Measurements from ENCODE around the gene DEXI. TPM values are rescaled to one million over a fixed set of nuclear protein-coding genes. Genes with fewer than 3 reads are reported as not detected.

The DEXI gene
- total and polyA plus RNA-seq, 9 of the 15 experiments (the other 6 are each of a cell fraction or from before 2014, with no cell fraction given) = 2.9 to 40.1 (median 22.0) TPM

DNA sequence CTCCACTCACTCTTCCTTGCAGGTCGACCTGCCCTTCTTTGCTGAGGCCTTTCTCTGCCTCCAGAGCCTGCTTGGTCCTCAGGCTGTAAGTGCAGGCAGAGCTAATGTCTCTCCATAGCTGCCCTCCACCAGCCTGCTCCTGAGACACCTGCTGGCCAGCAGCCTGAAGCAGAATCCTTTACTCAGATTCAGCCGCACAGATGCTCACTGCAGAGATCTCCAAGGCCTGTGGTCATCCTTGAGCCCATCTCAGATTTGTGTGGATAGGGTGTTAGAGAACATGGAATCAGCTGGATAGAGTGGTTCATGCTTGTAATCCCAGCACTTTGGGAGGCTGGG lies 11.5 kb downstream of the DEXI start:
- BruUV-seq (replicated peaks) = no TSS peak

More for the DNA sequence above, 11.5 kb downstream of the DEXI start:
- intact Hi-C loops (cut with micrococcal nuclease) (no loop called here), in situ Hi-C loops (cut with MboI) (loop anchor here (10.0 kb wide), 1 partner anchor 676 kb away; no protein-coding TSS in a partner anchor)
- CTCF ChIA-PET (ENCODE audit: low intra/inter-chr PET ratio) = no interaction called here
- Histone ChIP-seq H3K79me2 (ENCODE audit: control insufficient read depth, insufficient read depth, low read length) (peaks cover 11% of the 10 kb centered on the region; the same call in 1 of the 3 replicates), H3K4me3 (no peak overlapping the region), H3K9me3 (replicated peaks; ENCODE audit: control insufficient read depth, insufficient read depth, low read depth, low read length) (no peaks in the 10 kb centered on the region), H3K27ac (ENCODE audit: extremely low read depth, low read depth, low read length) (no peak overlapping the region), H3K27me3 (ENCODE audit: control insufficient read depth in 2 of 2, insufficient read depth in 2 of 2, low read length in 2 of 2) (no peaks in the 10 kb centered on the region), H3K36me3 (ENCODE audit: control insufficient read depth, insufficient read depth, low read length) (peaks cover 47% of the 10 kb centered on the region), H3K9me1 (ENCODE audit: control insufficient read depth, insufficient read depth, low read length) (no peaks in the 10 kb centered on the region), H2AFZ (ENCODE audit: low read depth, low read length) (no peak overlapping the region), H3K4me1 (replicated peaks in 1 of 2; ENCODE audit: control insufficient read depth in 2 of 2, insufficient read depth in 2 of 2, low read length in 2 of 2) (peaks cover 0 to 3% of the 10 kb centered on the region in 2 experiments; a peak in 2 of 5 replicates), H4K20me1 (replicated peaks; ENCODE audit: control insufficient read depth, insufficient read depth, low read length) (peaks cover 24% of the 10 kb centered on the region), H3K4me2 (ENCODE audit: insufficient read depth, low read length) (no peak overlapping the region), H3K9ac (ENCODE audit: insufficient read depth in 1 of 2, low read depth in 2 of 2, low read length in 2 of 2) (no peak overlapping the region)
- peak; percentile 40; the same call in 2 of the 3 replicates for ATAC-seq
- no peak for DNase-seq (ENCODE audit: extremely low read depth in 1 of 4, low spot score in 3 of 4)
- FAIRE-seq = no peak
- TF ChIP-seq RFX5 (IDR thresholded peaks at IDR 0.05; ENCODE audit: low read depth, low read length) (no peak), ZFP30 (CRISPR knock-in tag; IDR thresholded peaks at IDR 0.05; ENCODE audit: borderline replicate concordance) (no peak), ZNF134 (CRISPR knock-in tag; conservative IDR thresholded peaks at IDR 0.05) (no peak), THRAP3 (IDR thresholded peaks at IDR 0.05; ENCODE audit: borderline replicate concordance) (no peak), ZC3H4 (CRISPR knock-in tag; IDR thresholded peaks at IDR 0.05; ENCODE audit: borderline replicate concordance) (no peak), STAG1 (CRISPR knock-in tag; IDR thresholded peaks at IDR 0.05; ENCODE audit: borderline replicate concordance) (no peak), KLF10 (CRISPR knock-in tag; IDR thresholded peaks at IDR 0.05) (no peak), ZNF217 (CRISPR knock-in tag; IDR thresholded peaks at IDR 0.05) (no peak)
- TF ChIP-seq, protein P1, sequence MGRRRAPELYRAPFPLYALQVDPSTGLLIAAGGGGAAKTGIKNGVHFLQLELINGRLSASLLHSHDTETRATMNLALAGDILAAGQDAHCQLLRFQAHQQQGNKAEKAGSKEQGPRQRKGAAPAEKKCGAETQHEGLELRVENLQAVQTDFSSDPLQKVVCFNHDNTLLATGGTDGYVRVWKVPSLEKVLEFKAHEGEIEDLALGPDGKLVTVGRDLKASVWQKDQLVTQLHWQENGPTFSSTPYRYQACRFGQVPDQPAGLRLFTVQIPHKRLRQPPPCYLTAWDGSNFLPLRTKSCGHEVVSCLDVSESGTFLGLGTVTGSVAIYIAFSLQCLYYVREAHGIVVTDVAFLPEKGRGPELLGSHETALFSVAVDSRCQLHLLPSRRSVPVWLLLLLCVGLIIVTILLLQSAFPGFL (CRISPR knock-in tag; IDR thresholded peaks at IDR 0.05) = no peak
- TF ChIP-seq, protein P2, sequence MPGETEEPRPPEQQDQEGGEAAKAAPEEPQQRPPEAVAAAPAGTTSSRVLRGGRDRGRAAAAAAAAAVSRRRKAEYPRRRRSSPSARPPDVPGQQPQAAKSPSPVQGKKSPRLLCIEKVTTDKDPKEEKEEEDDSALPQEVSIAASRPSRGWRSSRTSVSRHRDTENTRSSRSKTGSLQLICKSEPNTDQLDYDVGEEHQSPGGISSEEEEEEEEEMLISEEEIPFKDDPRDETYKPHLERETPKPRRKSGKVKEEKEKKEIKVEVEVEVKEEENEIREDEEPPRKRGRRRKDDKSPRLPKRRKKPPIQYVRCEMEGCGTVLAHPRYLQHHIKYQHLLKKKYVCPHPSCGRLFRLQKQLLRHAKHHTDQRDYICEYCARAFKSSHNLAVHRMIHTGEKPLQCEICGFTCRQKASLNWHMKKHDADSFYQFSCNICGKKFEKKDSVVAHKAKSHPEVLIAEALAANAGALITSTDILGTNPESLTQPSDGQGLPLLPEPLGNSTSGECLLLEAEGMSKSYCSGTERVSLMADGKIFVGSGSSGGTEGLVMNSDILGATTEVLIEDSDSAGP (CRISPR knock-in tag; IDR thresholded peaks at IDR 0.05) = no peak
- TF ChIP-seq, protein P3, sequence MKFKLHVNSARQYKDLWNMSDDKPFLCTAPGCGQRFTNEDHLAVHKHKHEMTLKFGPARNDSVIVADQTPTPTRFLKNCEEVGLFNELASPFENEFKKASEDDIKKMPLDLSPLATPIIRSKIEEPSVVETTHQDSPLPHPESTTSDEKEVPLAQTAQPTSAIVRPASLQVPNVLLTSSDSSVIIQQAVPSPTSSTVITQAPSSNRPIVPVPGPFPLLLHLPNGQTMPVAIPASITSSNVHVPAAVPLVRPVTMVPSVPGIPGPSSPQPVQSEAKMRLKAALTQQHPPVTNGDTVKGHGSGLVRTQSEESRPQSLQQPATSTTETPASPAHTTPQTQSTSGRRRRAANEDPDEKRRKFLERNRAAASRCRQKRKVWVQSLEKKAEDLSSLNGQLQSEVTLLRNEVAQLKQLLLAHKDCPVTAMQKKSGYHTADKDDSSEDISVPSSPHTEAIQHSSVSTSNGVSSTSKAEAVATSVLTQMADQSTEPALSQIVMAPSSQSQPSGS (CRISPR knock-in tag; IDR thresholded peaks at IDR 0.05) = no peak
- TF ChIP-seq, protein P4, sequence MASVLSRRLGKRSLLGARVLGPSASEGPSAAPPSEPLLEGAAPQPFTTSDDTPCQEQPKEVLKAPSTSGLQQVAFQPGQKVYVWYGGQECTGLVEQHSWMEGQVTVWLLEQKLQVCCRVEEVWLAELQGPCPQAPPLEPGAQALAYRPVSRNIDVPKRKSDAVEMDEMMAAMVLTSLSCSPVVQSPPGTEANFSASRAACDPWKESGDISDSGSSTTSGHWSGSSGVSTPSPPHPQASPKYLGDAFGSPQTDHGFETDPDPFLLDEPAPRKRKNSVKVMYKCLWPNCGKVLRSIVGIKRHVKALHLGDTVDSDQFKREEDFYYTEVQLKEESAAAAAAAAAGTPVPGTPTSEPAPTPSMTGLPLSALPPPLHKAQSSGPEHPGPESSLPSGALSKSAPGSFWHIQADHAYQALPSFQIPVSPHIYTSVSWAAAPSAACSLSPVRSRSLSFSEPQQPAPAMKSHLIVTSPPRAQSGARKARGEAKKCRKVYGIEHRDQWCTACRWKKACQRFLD (CRISPR knock-in tag; IDR thresholded peaks at IDR 0.05) = no peak
- WGBS (ENCODE audit: insufficient coverage, low coverage, missing lambda C conversion rate) = 70% methylated on average over 2 of the region's 2 CpGs
- POLR2A ChIA-PET = no interaction called here

Measured in K562 (cell line).